Measurements from ENCODE around the gene HDAC4. TPM values are rescaled to one million over a fixed set of nuclear protein-coding genes. Genes with fewer than 3 reads are reported as not detected.

Gene HDAC4
- total RNA-seq, 1 experiment from 2014 or later: 21.8 TPM

DNA sequence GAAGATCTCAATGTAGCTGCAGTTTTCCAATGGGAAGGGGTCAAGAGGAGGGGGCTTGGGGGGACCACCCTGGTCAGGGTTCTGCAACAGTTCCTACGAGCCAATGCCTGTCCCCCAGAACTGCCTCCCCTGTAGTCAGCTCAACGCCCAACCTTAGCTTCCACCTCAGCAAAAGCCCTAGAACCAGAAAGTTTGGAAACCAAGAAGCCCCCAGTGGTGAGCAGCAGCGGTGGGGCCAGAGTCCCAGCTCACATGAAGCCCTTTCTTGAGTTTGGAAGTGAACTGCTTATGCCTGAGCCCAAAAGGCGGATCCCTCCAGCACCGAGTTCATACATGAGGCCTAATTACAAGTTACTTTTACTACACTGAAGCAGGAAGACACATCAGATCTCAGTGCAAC, 162.4 kb downstream of the HDAC4 start:
- Mint-ChIP-seq H3K27me3 (ENCODE audit: insufficient read depth, unreplicated experiment) (no peaks in the 10 kb centered on the region), H3K9me3 (ENCODE audit: unreplicated experiment) (no peaks in the 10 kb centered on the region), H3K36me3 (ENCODE audit: insufficient read depth, unreplicated experiment) (peaks cover 6% of the 10 kb centered on the region), H3K4me1 (ENCODE audit: insufficient read depth, unreplicated experiment) (no peaks in the 10 kb centered on the region), H3K4me3 (ENCODE audit: unreplicated experiment) (no peak overlapping the region), H3K27ac (ENCODE audit: low read depth, unreplicated experiment) (no peak overlapping the region)
- intact Hi-C loops (cut with micrococcal nuclease): no loop called here
- ChIA-PET CTCF (no interaction called here), POLR2A (no interaction called here)
- BruUV-seq (replicated peaks): no TSS peak
- DNase-seq (ENCODE audit: unreplicated experiment): no peak
- TF ChIP-seq CTCF (IDR thresholded peaks at IDR 0.05; ENCODE audit: unreplicated experiment): no peak

DNA sequence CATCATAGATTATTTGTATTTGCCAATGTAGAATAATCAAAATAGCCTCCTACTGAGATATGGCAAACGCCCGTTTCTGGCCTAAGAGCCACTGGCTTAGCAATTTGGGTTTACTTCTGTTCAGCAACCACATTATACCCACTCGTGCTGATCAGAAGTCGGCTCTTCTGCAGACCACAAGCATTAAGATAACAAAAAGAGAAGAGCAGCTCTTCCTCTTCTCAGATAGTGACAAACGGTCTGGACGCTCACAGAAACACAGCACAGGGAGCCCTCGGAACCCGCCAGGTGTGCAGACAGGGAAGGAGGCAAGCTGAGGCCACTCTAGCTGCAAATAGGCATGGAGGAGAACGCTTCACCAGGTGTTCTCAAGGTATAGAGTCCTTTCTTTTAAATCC, 164.0 kb downstream of the HDAC4 start:
- Mint-ChIP-seq H3K27me3 (ENCODE audit: insufficient read depth, unreplicated experiment) (no peaks in the 10 kb centered on the region), H3K9me3 (ENCODE audit: unreplicated experiment) (no peaks in the 10 kb centered on the region), H3K4me1 (ENCODE audit: insufficient read depth, unreplicated experiment) (no peaks in the 10 kb centered on the region), H3K27ac (ENCODE audit: low read depth, unreplicated experiment) (no peak overlapping the region), H3K36me3 (ENCODE audit: insufficient read depth, unreplicated experiment) (peaks cover 6% of the 10 kb centered on the region), H3K4me3 (ENCODE audit: unreplicated experiment) (no peak overlapping the region)
- CTCF ChIA-PET: no interaction called here
- intact Hi-C loops (cut with micrococcal nuclease): no loop called here
- TF ChIP-seq CTCF (IDR thresholded peaks at IDR 0.05; ENCODE audit: unreplicated experiment): no peak
- POLR2A ChIA-PET: interaction anchor here (1.2 kb wide), 1 partner anchor 164 kb away, joined by 4 read pairs; the partner anchor contains the start of gene HDAC4
- no TSS peak for BruUV-seq (replicated peaks)
- no peak for DNase-seq (ENCODE audit: unreplicated experiment)

DNA sequence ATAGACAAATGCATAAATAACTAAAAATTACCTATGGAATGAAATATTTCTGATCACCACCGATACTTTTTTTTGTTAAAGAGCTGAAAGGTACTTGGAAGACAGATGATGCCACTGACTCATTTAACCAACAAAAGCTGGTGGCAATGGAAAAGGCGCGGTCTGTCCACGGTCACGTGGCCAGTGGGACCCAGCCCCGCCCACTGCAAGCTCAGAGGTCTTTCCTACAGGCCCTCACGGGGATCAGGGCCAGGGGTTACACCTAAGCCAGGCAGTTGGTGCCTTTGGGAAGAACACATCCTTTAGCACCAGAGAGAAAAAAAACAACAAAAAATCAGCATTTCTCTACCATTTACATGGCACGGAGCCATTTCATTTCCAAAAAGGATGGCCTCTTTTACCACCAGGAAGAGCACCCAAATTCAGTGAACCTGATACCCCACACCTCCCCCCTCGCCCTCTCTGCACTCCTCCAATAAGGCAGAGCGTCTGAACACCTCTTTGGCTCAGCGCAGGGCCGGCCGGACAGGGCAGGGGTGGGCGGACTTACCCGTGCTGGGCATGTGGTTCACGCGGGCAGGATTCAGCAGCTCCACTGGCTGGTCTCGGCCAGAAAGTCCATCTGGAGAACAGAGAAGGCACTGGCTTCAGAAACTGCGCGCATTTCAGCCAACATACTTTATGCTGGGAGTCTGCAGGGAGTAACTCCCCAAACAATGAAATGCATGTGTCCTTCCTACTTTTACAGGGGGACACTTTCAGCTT, 164.6 kb downstream of the HDAC4 start:
- Mint-ChIP-seq H3K27ac (ENCODE audit: low read depth, unreplicated experiment) (no peak overlapping the region), H3K9me3 (ENCODE audit: unreplicated experiment) (no peaks in the 10 kb centered on the region), H3K4me1 (ENCODE audit: insufficient read depth, unreplicated experiment) (no peaks in the 10 kb centered on the region), H3K4me3 (ENCODE audit: unreplicated experiment) (no peak overlapping the region), H3K27me3 (ENCODE audit: insufficient read depth, unreplicated experiment) (no peaks in the 10 kb centered on the region), H3K36me3 (ENCODE audit: insufficient read depth, unreplicated experiment) (peaks cover 6% of the 10 kb centered on the region)
- DNase-seq (ENCODE audit: unreplicated experiment): no peak
- intact Hi-C loops (cut with micrococcal nuclease): no loop called here
- POLR2A ChIA-PET: interaction anchor here (1.2 kb wide), 1 partner anchor 165 kb away, joined by 4 read pairs; the partner anchor contains the start of gene HDAC4
- CTCF ChIA-PET: no interaction called here
- BruUV-seq (replicated peaks): no TSS peak
- no peak for TF ChIP-seq CTCF (IDR thresholded peaks at IDR 0.05; ENCODE audit: unreplicated experiment)

- TSS peak; percentile 4 for BruUV-seq (replicated peaks)
- CTCF ChIA-PET: no interaction called here
Observed at GRCh38 chr2:239235311-239235710, 165.5 kb downstream of the HDAC4 start.

More at GRCh38 chr2:239235311-239235710, 165.5 kb downstream of the HDAC4 start:
- H3K27me3 Mint-ChIP-seq (ENCODE audit: insufficient read depth, unreplicated experiment): no peaks in the 10 kb centered on the region
- no peak for DNase-seq (ENCODE audit: unreplicated experiment)
- H3K4me1 Mint-ChIP-seq (ENCODE audit: insufficient read depth, unreplicated experiment): no peaks in the 10 kb centered on the region
- H3K4me3 Mint-ChIP-seq (ENCODE audit: unreplicated experiment): no peak overlapping the region
- no peak for TF ChIP-seq CTCF (IDR thresholded peaks at IDR 0.05; ENCODE audit: unreplicated experiment)
- intact Hi-C loops (cut with micrococcal nuclease): no loop called here
- POLR2A ChIA-PET: no interaction called here
- peaks cover 6% of the 10 kb centered on the region for H3K36me3 Mint-ChIP-seq (ENCODE audit: insufficient read depth, unreplicated experiment)
- H3K9me3 Mint-ChIP-seq (ENCODE audit: unreplicated experiment): no peaks in the 10 kb centered on the region
- no peak overlapping the region for H3K27ac Mint-ChIP-seq (ENCODE audit: low read depth, unreplicated experiment)
